Measurements from ENCODE around the gene MYMK. TPM values are rescaled to one million over a fixed set of nuclear protein-coding genes. Genes with fewer than 3 reads are reported as not detected.

Gene MYMK
- total RNA-seq, 1 experiment from 2014 or later: not detected

DNA sequence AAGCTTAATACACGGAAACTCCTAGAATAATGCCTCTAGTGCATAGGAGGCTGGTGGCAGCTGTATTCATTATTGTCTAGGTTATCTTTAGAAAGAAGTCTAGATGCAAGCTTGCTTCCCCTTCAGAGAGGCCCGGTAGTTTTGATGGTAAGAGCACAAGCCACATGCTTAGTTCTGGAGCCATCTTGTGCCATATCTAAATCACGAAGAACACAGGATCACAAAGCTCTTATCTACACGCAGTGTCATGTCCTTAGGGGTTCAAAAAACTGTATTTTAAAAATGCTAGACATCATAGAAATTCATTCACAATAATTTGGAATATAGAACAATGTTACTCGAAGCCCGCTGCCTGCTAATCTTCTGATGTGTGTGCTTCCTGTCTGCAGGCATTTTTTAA is 58.8 kb downstream of the MYMK start:
- Histone ChIP-seq H3K27ac (ENCODE audit: low read depth, low read length) (no peak overlapping the region), H3K27me3 (ENCODE audit: insufficient read depth, low read length) (no peaks in the 10 kb centered on the region), H2AFZ (ENCODE audit: low read depth, low read length, poor library complexity, severe bottlenecking) (no peak overlapping the region), H3K9ac (ENCODE audit: low read length) (no peak overlapping the region), H3K79me2 (ENCODE audit: insufficient read depth, low read length) (no peaks in the 10 kb centered on the region), H3K36me3 (ENCODE audit: control insufficient read depth in 1 of 2, insufficient read depth in 2 of 2, low read length in 2 of 2) (no peaks in the 10 kb centered on the region), H3K4me2 (ENCODE audit: low read length) (no peak overlapping the region), H3K4me3 (replicated peaks in 1 of 2; ENCODE audit: low read depth in 1 of 2, low read length in 2 of 2) (no peak overlapping the region), H3K9me2 (ENCODE audit: insufficient read depth) (no peaks in the 10 kb centered on the region), H3K4me1 (ENCODE audit: control insufficient read depth in 1 of 2, insufficient read depth in 2 of 2, low read length in 2 of 2) (peaks cover under 1 to 2% of the 10 kb centered on the region in 2 experiments; a peak in 2 of 4 replicates), H4K20me1 (ENCODE audit: insufficient read depth) (no peaks in the 10 kb centered on the region), H3K9me3 (ENCODE audit: control insufficient read depth in 1 of 2, insufficient read depth in 1 of 2, low read depth in 1 of 2, low read length in 2 of 2) (no peaks in the 10 kb centered on the region)
- no TSS peak for BruUV-seq (replicated peaks)
- POLR2A ChIA-PET: no interaction called here
- ATAC-seq: no peak
- RAD21 ChIA-PET (ENCODE audit: low non-redundant PET in 1 of 2, low total read pairs in 2 of 2, uncharacterized antibody in 2 of 2, unreplicated experiment in 2 of 2): no interaction called here
- no peak for TF ChIP-seq POLR2A (IDR thresholded peaks at IDR 0.05; ENCODE audit: borderline replicate concordance, extremely low read depth, insufficient read depth, insufficient read length)
- TF ChIP-seq ZNF274 (IDR thresholded peaks at IDR 0.05; ENCODE audit: low read depth, low read length): no peak
- no peak for TF ChIP-seq SP1 (IDR thresholded peaks at IDR 0.05; ENCODE audit: low read depth)
- no peak for TF ChIP-seq ELF1 (IDR thresholded peaks at IDR 0.05; ENCODE audit: borderline replicate concordance, low read depth)
- no peak for TF ChIP-seq RAD21 (IDR thresholded peaks at IDR 0.05; ENCODE audit: low read depth)
- no peak for DNase-seq (ENCODE audit: low read depth, low spot score)
- intact Hi-C loops (cut with micrococcal nuclease): no loop called here
- CTCF ChIA-PET: no interaction called here

DNA sequence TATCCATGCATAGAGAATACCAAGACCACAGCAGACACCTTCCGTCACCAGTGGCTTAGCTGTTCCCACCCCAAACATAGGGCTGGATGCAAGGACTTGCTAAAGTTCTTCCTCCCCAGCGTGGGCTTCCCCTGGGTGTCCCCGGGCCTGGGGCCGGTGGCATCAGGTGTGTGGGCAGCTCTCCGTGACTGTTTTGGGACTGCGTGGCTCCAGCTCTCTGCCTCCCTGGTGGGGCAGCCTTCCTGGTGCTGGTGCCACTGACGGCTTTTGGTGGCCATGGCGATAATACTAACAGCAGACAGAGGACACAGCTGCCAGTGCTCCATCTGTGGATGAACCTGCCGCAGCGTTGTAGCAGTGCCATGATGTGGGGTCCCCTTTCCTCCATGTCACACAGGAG is 60.1 kb downstream of the MYMK start:
- no peak overlapping the region for H3K4me3 ChIP-seq (replicated peaks in 1 of 2; ENCODE audit: low read depth in 1 of 2, low read length in 2 of 2)
- no peak overlapping the region for H2AFZ ChIP-seq (ENCODE audit: low read depth, low read length, poor library complexity, severe bottlenecking)
- no peak for DNase-seq (ENCODE audit: low read depth, low spot score)
- H3K9me3 ChIP-seq (ENCODE audit: control insufficient read depth in 1 of 2, insufficient read depth in 1 of 2, low read depth in 1 of 2, low read length in 2 of 2): no peaks in the 10 kb centered on the region
- ChIA-PET RAD21 (ENCODE audit: low non-redundant PET in 1 of 2, low total read pairs in 2 of 2, uncharacterized antibody in 2 of 2, unreplicated experiment in 2 of 2) (no interaction called here), CTCF (no interaction called here), POLR2A (no interaction called here)
- no peak overlapping the region for H3K9ac ChIP-seq (ENCODE audit: low read length)
- BruUV-seq (replicated peaks): no TSS peak
- no peaks in the 10 kb centered on the region for H3K36me3 ChIP-seq (ENCODE audit: control insufficient read depth in 1 of 2, insufficient read depth in 2 of 2, low read length in 2 of 2)
- H3K4me2 ChIP-seq (ENCODE audit: low read length): no peak overlapping the region
- no peak overlapping the region for H3K27ac ChIP-seq (ENCODE audit: low read depth, low read length)
- peaks cover 7 to 8% of the 10 kb centered on the region in 2 experiments for H3K4me1 ChIP-seq (ENCODE audit: control insufficient read depth in 1 of 2, insufficient read depth in 2 of 2, low read length in 2 of 2)
- no peaks in the 10 kb centered on the region for H3K9me2 ChIP-seq (ENCODE audit: insufficient read depth)
- no peaks in the 10 kb centered on the region for H3K27me3 ChIP-seq (ENCODE audit: insufficient read depth, low read length)
- intact Hi-C loops (cut with micrococcal nuclease): loop anchor here (5.0 kb wide), 1 partner anchor 47 kb away; the partner anchor contains the start of gene REXO4
- no peak for ATAC-seq
- H4K20me1 ChIP-seq (ENCODE audit: insufficient read depth): no peaks in the 10 kb centered on the region
- TF ChIP-seq CEBPB (IDR thresholded peaks at IDR 0.05; ENCODE audit: low read depth): no peak
- TF ChIP-seq, protein P1, sequence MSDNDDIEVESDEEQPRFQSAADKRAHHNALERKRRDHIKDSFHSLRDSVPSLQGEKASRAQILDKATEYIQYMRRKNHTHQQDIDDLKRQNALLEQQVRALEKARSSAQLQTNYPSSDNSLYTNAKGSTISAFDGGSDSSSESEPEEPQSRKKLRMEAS (IDR thresholded peaks at IDR 0.05): no peak
- no peak for TF ChIP-seq EGR1 (IDR thresholded peaks at IDR 0.05; ENCODE audit: low read depth)
- TF ChIP-seq, protein P2, sequence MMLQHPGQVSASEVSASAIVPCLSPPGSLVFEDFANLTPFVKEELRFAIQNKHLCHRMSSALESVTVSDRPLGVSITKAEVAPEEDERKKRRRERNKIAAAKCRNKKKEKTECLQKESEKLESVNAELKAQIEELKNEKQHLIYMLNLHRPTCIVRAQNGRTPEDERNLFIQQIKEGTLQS (IDR thresholded peaks at IDR 0.05): no peak
- no peak for TF ChIP-seq FOSL1 (IDR thresholded peaks at IDR 0.05; ENCODE audit: low read depth)
- TF ChIP-seq SP1 (IDR thresholded peaks at IDR 0.05; ENCODE audit: low read depth): no peak
- no peaks in the 10 kb centered on the region for H3K79me2 ChIP-seq (ENCODE audit: insufficient read depth, low read length)

Other genes with a start within 250 kb of the MYMK start
- gene ABO, start 249.8 kb downstream of the MYMK start, total RNA-seq (2021; ENCODE audit: unreplicated experiment): 1.2 TPM
- 30.1 TPM for gene SURF6, start 188.8 kb downstream of the MYMK start, total RNA-seq (2021; ENCODE audit: unreplicated experiment)
- 18.6 TPM for gene MED22, start 176.8 kb downstream of the MYMK start, total RNA-seq (2021; ENCODE audit: unreplicated experiment)
- gene RPL7A, start 176.7 kb downstream of the MYMK start, total RNA-seq (2021; ENCODE audit: unreplicated experiment): 2,837 TPM
- gene SURF1, start 168.5 kb downstream of the MYMK start, total RNA-seq (2021; ENCODE audit: unreplicated experiment): 71.7 TPM
- gene SURF2, start 168.4 kb downstream of the MYMK start, total RNA-seq (2021; ENCODE audit: unreplicated experiment): 27.8 TPM
- 134 TPM for gene SURF4, start 148.9 kb downstream of the MYMK start, total RNA-seq (2021; ENCODE audit: unreplicated experiment)
- 0.37 TPM for gene STKLD1, start 148.6 kb downstream of the MYMK start, total RNA-seq (2021; ENCODE audit: unreplicated experiment)
- 24.6 TPM for gene REXO4, start 106.9 kb downstream of the MYMK start, total RNA-seq (2021; ENCODE audit: unreplicated experiment)
- gene ADAMTS13, start 102.6 kb downstream of the MYMK start, total RNA-seq (2021; ENCODE audit: unreplicated experiment): 9.2 TPM
- 6.9 TPM for gene CACFD1, start 65.0 kb downstream of the MYMK start, total RNA-seq (2021; ENCODE audit: unreplicated experiment)
- gene SLC2A6, start 45.9 kb downstream of the MYMK start, total RNA-seq (2021; ENCODE audit: unreplicated experiment): 10.7 TPM
- not detected for gene ADAMTSL2, start 9.7 kb upstream of the MYMK start, total RNA-seq (2021; ENCODE audit: unreplicated experiment)
- not detected for gene FAM163B, start 84.4 kb upstream of the MYMK start, total RNA-seq (2021; ENCODE audit: unreplicated experiment)
- gene DBH, start 111.4 kb upstream of the MYMK start, total RNA-seq (2021; ENCODE audit: unreplicated experiment): not detected
- gene SARDH, start 213.4 kb upstream of the MYMK start, total RNA-seq (2021; ENCODE audit: unreplicated experiment): 5.6 TPM

Data from HCT116 (cell line).